ENCODE data around the gene NFX1. TPM values are rescaled to one million over a fixed set of nuclear protein-coding genes. Genes with fewer than 3 reads are reported as not detected.

Gene NFX1
- total and polyA plus RNA-seq, 9 of the 15 experiments (the other 6 are each of a cell fraction or from before 2014, with no cell fraction given) = 8.8 to 38.9 (median 26.8) TPM

- TF ChIP-seq CUX1 (CRISPR knock-in tag; IDR thresholded peaks at IDR 0.05) (no peak), IRF9 (tag; IDR thresholded peaks at IDR 0.05) (no peak), TAL1 (IDR thresholded peaks at IDR 0.05) (0 out of 2 replicates have a peak, but pooled peaks have one; percentile 4), MAFK (IDR thresholded peaks at IDR 0.05; ENCODE audit: low read length) (peak; percentile 54; the same call in 1 of the 2 replicates), CBX1 (IDR thresholded peaks at IDR 0.05; ENCODE audit: low read depth) (no peak), ZNF316 (IDR thresholded peaks at IDR 0.05) (peak; percentile 94), C11orf30 (IDR thresholded peaks at IDR 0.05; ENCODE audit: low read depth) (peak; percentile 86), ATF7 (IDR thresholded peaks at IDR 0.05) (no peak), SOX6 (IDR thresholded peaks at IDR 0.05) (peak; percentile 38; the same call in 1 of the 2 replicates), ZNF449 (CRISPR knock-in tag; IDR thresholded peaks at IDR 0.05) (no peak), ILF3 (IDR thresholded peaks at IDR 0.05; ENCODE audit: borderline replicate concordance) (no peak), KDM4B (IDR thresholded peaks at IDR 0.05; ENCODE audit: borderline replicate concordance in 2 of 2, low read depth in 1 of 2) (no peak), CBFA2T3 (IDR thresholded peaks at IDR 0.05) (peak; percentile 35; the same call in 1 of the 2 replicates), ZNF398 (CRISPR knock-in tag; IDR thresholded peaks at IDR 0.05) (no peak)
- TF ChIP-seq, protein P1, sequence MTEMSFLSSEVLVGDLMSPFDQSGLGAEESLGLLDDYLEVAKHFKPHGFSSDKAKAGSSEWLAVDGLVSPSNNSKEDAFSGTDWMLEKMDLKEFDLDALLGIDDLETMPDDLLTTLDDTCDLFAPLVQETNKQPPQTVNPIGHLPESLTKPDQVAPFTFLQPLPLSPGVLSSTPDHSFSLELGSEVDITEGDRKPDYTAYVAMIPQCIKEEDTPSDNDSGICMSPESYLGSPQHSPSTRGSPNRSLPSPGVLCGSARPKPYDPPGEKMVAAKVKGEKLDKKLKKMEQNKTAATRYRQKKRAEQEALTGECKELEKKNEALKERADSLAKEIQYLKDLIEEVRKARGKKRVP (CRISPR knock-in tag; IDR thresholded peaks at IDR 0.05) = no peak
- TF ChIP-seq, protein P2, sequence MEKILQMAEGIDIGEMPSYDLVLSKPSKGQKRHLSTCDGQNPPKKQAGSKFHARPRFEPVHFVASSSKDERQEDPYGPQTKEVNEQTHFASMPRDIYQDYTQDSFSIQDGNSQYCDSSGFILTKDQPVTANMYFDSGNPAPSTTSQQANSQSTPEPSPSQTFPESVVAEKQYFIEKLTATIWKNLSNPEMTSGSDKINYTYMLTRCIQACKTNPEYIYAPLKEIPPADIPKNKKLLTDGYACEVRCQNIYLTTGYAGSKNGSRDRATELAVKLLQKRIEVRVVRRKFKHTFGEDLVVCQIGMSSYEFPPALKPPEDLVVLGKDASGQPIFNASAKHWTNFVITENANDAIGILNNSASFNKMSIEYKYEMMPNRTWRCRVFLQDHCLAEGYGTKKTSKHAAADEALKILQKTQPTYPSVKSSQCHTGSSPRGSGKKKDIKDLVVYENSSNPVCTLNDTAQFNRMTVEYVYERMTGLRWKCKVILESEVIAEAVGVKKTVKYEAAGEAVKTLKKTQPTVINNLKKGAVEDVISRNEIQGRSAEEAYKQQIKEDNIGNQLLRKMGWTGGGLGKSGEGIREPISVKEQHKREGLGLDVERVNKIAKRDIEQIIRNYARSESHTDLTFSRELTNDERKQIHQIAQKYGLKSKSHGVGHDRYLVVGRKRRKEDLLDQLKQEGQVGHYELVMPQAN (IDR thresholded peaks at IDR 0.05; ENCODE audit: borderline replicate concordance) = no peak
Measured at GRCh38 chr9:33267151-33267767, 23.1 kb upstream of the NFX1 start (continued).

Data from K562 (cell line).